OCI-LY7 (cell line): ENCODE measurements around the gene TSPAN17. TPM values are rescaled to one million over a fixed set of nuclear protein-coding genes. Genes with fewer than 3 reads are reported as not detected.

Experiments
- BruUV-seq: library from RNA; stranded (reverse); fragments of 400-500 nt; replicated peaks from 2 replicates; lab custom pipeline; 2021; lab: Mats Ljungman, UMichigan
- CTCF ChIA-PET: fragments of 300-600 bp; sonication (Branson Sonifier 250); formaldehyde crosslinking; loops from one replicate; lab custom pipeline; 2022; ENCODE audit warnings: antibody characterized with exemption; ENCODE audit not compliant: unreplicated experiment; lab: Charles Lee
- POLR2A ChIA-PET: fragments of 300-600 bp; sonication (Branson Sonifier 250); formaldehyde crosslinking; loops from one replicate; lab custom pipeline; 2022; ENCODE audit warnings: antibody characterized with exemption; lab: Charles Lee
- DNase-seq: peaks from one replicate; pipeline ENCODE4 v3.0.0-alpha.2; 2015; ENCODE audit warnings: low spot score
- H2AFZ ChIP-seq: fragments of 200-600 bp; sonication (generic), shearing (Covaris generic); 2 replicates; pipeline ENCODE4 v1.6.1; 2014; ENCODE audit warnings: mild to moderate bottlenecking, antibody characterized with exemption, low read length, moderate library complexity
- H3K27ac ChIP-seq: fragments of 200-600 bp; sonication (generic); 2 replicates; pipeline ENCODE4 v1.5.1; 2014; ENCODE audit warnings: mixed run types, low read depth, mild to moderate bottlenecking, moderate library complexity, low read length, inconsistent platforms; ENCODE audit not compliant: poor library complexity, severe bottlenecking
- H3K36me3 ChIP-seq: fragments of 200-600 bp; sonication (generic); 2 replicates; pipeline ENCODE4 v1.6.1; 2014; ENCODE audit warnings: mild to moderate bottlenecking, antibody characterized with exemption, low read length, moderate library complexity, mixed read lengths; ENCODE audit not compliant: insufficient read depth
- H3K4me1 ChIP-seq: fragments of 200-600 bp; sonication (generic); 2 replicates; pipeline ENCODE4 v1.5.1; 2014; ENCODE audit warnings: mild to moderate bottlenecking, low read length; ENCODE audit not compliant: insufficient read depth, poor library complexity, severe bottlenecking
- H3K4me2 ChIP-seq: fragments of 200-600 bp; sonication (generic); 2 replicates; pipeline ENCODE4 v1.6.1; 2014; ENCODE audit warnings: mild to moderate bottlenecking, low read length
- H3K4me3 ChIP-seq: fragments of 200-600 bp; sonication (generic); 2 replicates; pipeline ENCODE4 v1.5.1; 2014; ENCODE audit warnings: mild to moderate bottlenecking, low read depth, low read length; ENCODE audit not compliant: poor library complexity, severe bottlenecking
- H3K79me2 ChIP-seq: fragments of 200-600 bp; sonication (generic); 2 replicates; pipeline ENCODE4 v1.6.1; 2016; ENCODE audit warnings: low read depth, mild to moderate bottlenecking, low read length, moderate library complexity, mixed read lengths; ENCODE audit not compliant: insufficient read depth
- H3K9me2 ChIP-seq: fragments of 200-600 bp; sonication (generic); 2 replicates; pipeline ENCODE4 v1.6.1; 2016; ENCODE audit warnings: mild to moderate bottlenecking, low read length, mixed read lengths; ENCODE audit not compliant: insufficient read depth
- H3K9me3 ChIP-seq: fragments of 200-600 bp; sonication (generic); 2 replicates; pipeline ENCODE4 v1.6.1; 2014; ENCODE audit warnings: mild to moderate bottlenecking, mixed run types, low read length, mixed read lengths
- H4K20me1 ChIP-seq: fragments of 200-600 bp; sonication (generic); 2 replicates; pipeline ENCODE4 v1.6.1; 2014; ENCODE audit warnings: mild to moderate bottlenecking, antibody characterized with exemption, low read length, moderate library complexity, mixed read lengths; ENCODE audit not compliant: insufficient read depth
- EZH2phosphoT487 ChIP-seq: fragments of 200-600 bp; sonication (generic); IDR thresholded peaks from 2 replicates; pipeline ENCODE4 v1.6.1; 2018; ENCODE audit warnings: low read depth, borderline replicate concordance, mild to moderate bottlenecking, mixed run types, antibody characterized with exemption, low read length, moderate library complexity, mixed read lengths
- intact Hi-C: fragments of 100-400 bp; cut with micrococcal nuclease; formaldehyde crosslinking; loops from one replicate; pipeline ENCODE4 v1.10.0; 2022; ENCODE audit not compliant: unreplicated experiment
- total RNA-seq, 2 experiments: library from RNA; depleted of rRNA in 1 of 2; stranded (reverse); fragments of >200 nt in 1 of 2; shearing (Covaris generic) in 1 of 2; gene quantifications; 2 replicates each; pipeline ENCODE4 v1.2.3, GENCODE V29; 2014 to 2022
- TF ChIP-seq, protein P1 (sequence below): fragments of 200-600 bp; sonication (generic); conservative IDR thresholded peaks from 2 replicates; pipeline ENCODE4 v1.5.1; 2014; ENCODE audit warnings: mild to moderate bottlenecking, antibody characterized with exemption, low read length, moderate library complexity, mixed read lengths

Gene TSPAN17
- total RNA-seq, 2 experiments from 2014 or later, result 9.3 to 23.3 TPM

DNA sequence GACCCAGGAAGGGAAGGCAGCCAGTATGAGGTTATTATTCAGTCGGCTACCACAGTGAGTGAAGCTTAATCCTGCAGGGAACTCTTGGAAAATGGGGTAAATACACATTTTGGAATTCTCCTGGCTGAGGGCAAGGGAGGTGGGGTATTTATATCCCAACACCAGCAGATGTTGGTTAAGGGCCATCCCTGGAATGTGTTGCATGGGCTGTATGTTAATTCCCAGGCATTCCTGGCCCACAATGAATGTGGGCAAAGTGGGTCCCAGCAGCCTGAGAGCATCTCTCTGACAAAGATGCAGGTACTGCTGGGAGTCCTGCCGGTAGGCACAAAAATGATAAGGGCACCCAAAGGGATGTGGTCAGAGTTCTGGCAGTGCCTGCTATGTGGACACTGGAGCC lies 34.4 kb upstream of the TSPAN17 start:
- ChIA-PET POLR2A (interaction anchor here (1.4 kb wide), 1 partner anchor 18 kb away, joined by 4 read pairs; the partner anchor contains the start of genes EIF4E1B and SNCB), CTCF (no interaction called here)
- Histone ChIP-seq H3K4me3 (no peak overlapping the region), H3K79me2 (no peaks in the 10 kb centered on the region), H3K36me3 (no peaks in the 10 kb centered on the region), H3K9me3 (no peaks in the 10 kb centered on the region), H2AFZ (no peak overlapping the region), H3K9me2 (no peaks in the 10 kb centered on the region), H3K4me2 (no peak overlapping the region), H4K20me1 (no peaks in the 10 kb centered on the region), H3K4me1 (peaks cover 14% of the 10 kb centered on the region), H3K27ac (no peak overlapping the region)
- intact Hi-C loops, result no loop called here
- BruUV-seq, result no TSS peak
- TF ChIP-seq, protein P1, sequence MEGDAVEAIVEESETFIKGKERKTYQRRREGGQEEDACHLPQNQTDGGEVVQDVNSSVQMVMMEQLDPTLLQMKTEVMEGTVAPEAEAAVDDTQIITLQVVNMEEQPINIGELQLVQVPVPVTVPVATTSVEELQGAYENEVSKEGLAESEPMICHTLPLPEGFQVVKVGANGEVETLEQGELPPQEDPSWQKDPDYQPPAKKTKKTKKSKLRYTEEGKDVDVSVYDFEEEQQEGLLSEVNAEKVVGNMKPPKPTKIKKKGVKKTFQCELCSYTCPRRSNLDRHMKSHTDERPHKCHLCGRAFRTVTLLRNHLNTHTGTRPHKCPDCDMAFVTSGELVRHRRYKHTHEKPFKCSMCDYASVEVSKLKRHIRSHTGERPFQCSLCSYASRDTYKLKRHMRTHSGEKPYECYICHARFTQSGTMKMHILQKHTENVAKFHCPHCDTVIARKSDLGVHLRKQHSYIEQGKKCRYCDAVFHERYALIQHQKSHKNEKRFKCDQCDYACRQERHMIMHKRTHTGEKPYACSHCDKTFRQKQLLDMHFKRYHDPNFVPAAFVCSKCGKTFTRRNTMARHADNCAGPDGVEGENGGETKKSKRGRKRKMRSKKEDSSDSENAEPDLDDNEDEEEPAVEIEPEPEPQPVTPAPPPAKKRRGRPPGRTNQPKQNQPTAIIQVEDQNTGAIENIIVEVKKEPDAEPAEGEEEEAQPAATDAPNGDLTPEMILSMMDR, result no peak
- TF ChIP-seq EZH2phosphoT487, result no peak
- no peak for DNase-seq

DNA sequence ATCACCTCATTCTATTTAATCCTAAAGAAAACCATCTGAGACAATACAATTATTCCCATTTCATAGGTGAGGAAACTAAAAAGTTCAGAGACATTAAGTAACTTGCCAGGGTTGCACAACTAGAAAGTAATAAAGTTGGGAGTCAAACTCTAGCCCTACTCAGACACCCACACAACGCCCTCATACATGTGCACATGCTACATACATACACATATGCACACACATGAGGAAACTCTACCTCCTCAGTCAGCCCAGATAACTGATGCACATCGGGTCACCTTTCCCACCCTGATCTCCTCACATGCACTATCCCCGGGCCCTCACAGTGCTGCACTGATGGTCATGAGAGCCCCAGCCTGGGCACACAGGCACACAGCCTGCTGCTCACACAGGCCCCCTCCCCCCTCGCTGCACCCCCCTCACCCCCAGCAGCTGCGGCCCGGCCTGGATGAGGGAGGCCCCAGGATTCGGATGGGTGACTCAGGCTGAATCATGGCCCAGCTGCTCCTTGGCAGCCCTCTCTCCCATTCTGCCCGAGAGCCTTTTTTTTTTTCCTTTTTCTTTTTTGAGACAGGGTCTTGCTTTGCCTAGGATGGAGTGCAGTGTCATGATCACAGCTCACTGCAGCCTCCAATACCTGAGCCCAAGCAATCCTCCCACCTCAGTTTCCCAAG lies 32.3 kb upstream of the TSPAN17 start:
- no peaks in the 10 kb centered on the region for H3K9me2 ChIP-seq
- H2AFZ ChIP-seq, result no peak overlapping the region
- TF ChIP-seq, protein P1, result no peak
- no peak for TF ChIP-seq EZH2phosphoT487
- no peak overlapping the region for H3K27ac ChIP-seq
- peaks cover 4% of the 10 kb centered on the region for H3K4me1 ChIP-seq
- intact Hi-C loops, result no loop called here
- H3K4me2 ChIP-seq, result no peak overlapping the region
- ChIA-PET CTCF (no interaction called here), POLR2A (interaction anchor here (0.7 to 1.1 kb wide), 2 partner anchors 9 to 407 kb away, joined by 3 to 4 read pairs; partner anchors contain the start of gene ZNF346)
- no peak overlapping the region for H3K4me3 ChIP-seq
- no TSS peak for BruUV-seq
- no peaks in the 10 kb centered on the region for H3K9me3 ChIP-seq
- no peak for DNase-seq
- H3K36me3 ChIP-seq, result no peaks in the 10 kb centered on the region
- no peaks in the 10 kb centered on the region for H3K79me2 ChIP-seq
- H4K20me1 ChIP-seq, result no peaks in the 10 kb centered on the region

DNA sequence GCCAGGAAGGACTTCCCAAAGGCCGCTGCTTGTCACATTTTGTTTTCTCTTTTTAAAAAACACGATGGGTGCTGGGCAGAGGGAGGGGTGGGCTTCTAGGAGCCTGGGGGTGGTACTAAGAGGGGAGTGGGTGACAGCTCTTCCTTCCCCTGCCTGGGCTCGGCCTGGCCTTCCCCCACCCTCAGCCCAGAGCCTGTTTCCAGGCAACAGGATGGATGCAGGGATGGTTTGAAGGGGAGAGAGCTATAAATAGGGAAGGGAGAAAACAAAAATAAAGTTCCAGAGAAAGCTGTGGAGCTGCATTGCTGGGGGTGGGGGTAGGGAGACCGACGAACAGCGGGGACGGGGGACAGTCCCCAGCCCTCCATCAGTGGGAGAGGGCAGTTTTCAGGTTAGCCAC lies 30.8 kb upstream of the TSPAN17 start:
- BruUV-seq, result no TSS peak
- H3K9me3 ChIP-seq, result no peaks in the 10 kb centered on the region
- no peaks in the 10 kb centered on the region for H3K79me2 ChIP-seq
- no peaks in the 10 kb centered on the region for H3K9me2 ChIP-seq
- ChIA-PET CTCF (no interaction called here), POLR2A (no interaction called here)
- H3K4me3 ChIP-seq, result no peak overlapping the region
- intact Hi-C loops, result no loop called here
- H2AFZ ChIP-seq, result no peak overlapping the region
- DNase-seq, result no peak
- H3K36me3 ChIP-seq, result no peaks in the 10 kb centered on the region
- H3K4me1 ChIP-seq, result no peaks in the 10 kb centered on the region
- H3K27ac ChIP-seq, result no peak overlapping the region
- TF ChIP-seq EZH2phosphoT487, result no peak
- TF ChIP-seq, protein P1, result no peak
- no peak overlapping the region for H3K4me2 ChIP-seq
- H4K20me1 ChIP-seq, result no peaks in the 10 kb centered on the region
